ENCODE results near the gene KRTAP4-8. TPM values are rescaled to one million over a fixed set of nuclear protein-coding genes. Genes with fewer than 3 reads are reported as not detected.

The KRTAP4-8 gene
- total and polyA plus RNA-seq, 2 of the 8 experiments (the other 6 are each of a cell fraction or from before 2014, with no cell fraction given), result not detected

DNA sequence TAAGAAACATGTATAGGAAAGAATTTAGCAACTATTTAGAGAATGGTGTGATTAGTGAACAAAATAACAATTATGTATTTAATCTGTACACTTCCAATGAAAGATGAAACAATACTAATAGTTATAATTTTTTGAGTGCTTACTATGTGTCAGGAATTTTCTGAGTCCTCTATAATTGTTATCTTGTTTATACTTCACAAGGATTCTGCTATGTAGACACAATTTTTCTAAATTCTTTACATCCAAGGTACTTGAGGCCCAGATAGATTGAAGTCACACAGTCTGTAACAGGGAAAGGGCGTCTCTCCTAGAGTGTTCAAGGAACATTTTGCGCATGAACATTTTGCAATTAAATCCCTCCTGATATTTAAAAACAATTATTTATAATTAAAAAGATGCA, 27.1 kb upstream of the KRTAP4-8 start:
- no peak overlapping the region for H2BK120ac ChIP-seq (replicated peaks; ENCODE audit: low read depth, low read length)
- TF ChIP-seq CTBP2 (IDR thresholded peaks at IDR 0.05; ENCODE audit: borderline replicate concordance, insufficient read depth, insufficient read length, low read length), result no peak
- TF ChIP-seq NANOG (IDR thresholded peaks at IDR 0.05; ENCODE audit: insufficient read depth, low read depth, low read length, poor library complexity, severe bottlenecking), result no peak
- TF ChIP-seq SP1 (IDR thresholded peaks at IDR 0.05; ENCODE audit: low read depth, low read length), result no peak
- no peak for TF ChIP-seq TBP (IDR thresholded peaks at IDR 0.05; ENCODE audit: low read depth, low read length)
- TF ChIP-seq YY1 (IDR thresholded peaks at IDR 0.05; ENCODE audit: low read depth, low read length), result no peak
- no peak for TF ChIP-seq EGR1 (IDR thresholded peaks at IDR 0.05; ENCODE audit: borderline replicate concordance, low read depth, low read length)
- TF ChIP-seq CREB1 (IDR thresholded peaks at IDR 0.05), result no peak
- no peak overlapping the region for H3K18ac ChIP-seq (ENCODE audit: extremely low read depth, low read length)
- H2BK5ac ChIP-seq (ENCODE audit: low read depth, low read length), result no peak overlapping the region
- H4K20me1 ChIP-seq (replicated peaks in 1 of 2; ENCODE audit: control insufficient read depth in 1 of 2, insufficient read depth in 2 of 2, low read length in 2 of 2), result no peaks in the 10 kb centered on the region
- no peaks in the 10 kb centered on the region for H3K79me2 ChIP-seq (ENCODE audit: control insufficient read depth in 1 of 2, insufficient read depth in 2 of 2, low read length in 2 of 2)
- H4K91ac ChIP-seq (replicated peaks; ENCODE audit: insufficient read length, low read length), result no peak overlapping the region
- no peak overlapping the region for H4K5ac ChIP-seq (ENCODE audit: insufficient read length, low read depth, low read length)
- H4K8ac ChIP-seq (ENCODE audit: extremely low read depth, insufficient read depth, low read length), result no peak overlapping the region
- H2AK5ac ChIP-seq (ENCODE audit: low read depth, low read length), result no peak overlapping the region
- H3K4ac ChIP-seq (replicated peaks; ENCODE audit: insufficient read length, low read depth, low read length), result no peak overlapping the region
- no peak overlapping the region for H3K9ac ChIP-seq (replicated peaks in 1 of 4; ENCODE audit: extremely low read depth in 1 of 4, low read depth in 3 of 4, low read length in 3 of 4)
- no peak overlapping the region for H3K23ac ChIP-seq (ENCODE audit: insufficient read length)
- POLR2A ChIA-PET (ENCODE audit: partially characterized antibody), result no interaction called here
- no peak overlapping the region for H2BK20ac ChIP-seq (ENCODE audit: low read length)
- WGBS, 2 experiments (ENCODE audit: extremely low coverage in 1 of 2, insufficient coverage in 1 of 2, insufficient read length in 1 of 2, insufficient replicate concordance in 2 of 2, low coverage in 1 of 2, low lambda C conversion rate in 2 of 2, missing lambda C conversion rate in 1 of 2), result 83% methylated on average over 2 of the region's 2 CpGs; no CpG with 5 or more reads in 1 of the 2 experiments
- no peak overlapping the region for H2BK12ac ChIP-seq (ENCODE audit: low read depth, low read length)
- no peak for DNase-seq (ENCODE audit: low read depth in 1 of 2, low spot score in 2 of 2)
- no peaks in the 10 kb centered on the region for H3K36me3 ChIP-seq (ENCODE audit: control insufficient read depth in 2 of 4, insufficient read depth in 4 of 4, low read length in 3 of 4)
- H2AFZ ChIP-seq (ENCODE audit: low read length), result no peak overlapping the region
- H3K4me2 ChIP-seq (ENCODE audit: insufficient read depth in 1 of 2, low read depth in 2 of 2, low read length in 2 of 2), result no peak overlapping the region
- H3K9me3 ChIP-seq (ENCODE audit: insufficient read depth in 2 of 2, low read depth in 1 of 2, low read length in 1 of 2), result 0 out of 4 replicates have a peak, but pooled peaks cover 0 to 5% of the 10 kb centered on the region in 2 experiments
- no peak overlapping the region for H3K56ac ChIP-seq (replicated peaks; ENCODE audit: insufficient read length, low read depth, low read length)
- H3K14ac ChIP-seq (ENCODE audit: insufficient read length), result no peak overlapping the region
- H3K4me1 ChIP-seq (replicated peaks in 1 of 4; ENCODE audit: control insufficient read depth in 3 of 4, insufficient read depth in 4 of 4, low read length in 3 of 4), result no peaks in the 10 kb centered on the region
- H3K4me3 ChIP-seq (ENCODE audit: extremely low read depth in 1 of 4, insufficient read depth in 2 of 4, low read depth in 3 of 4, low read length in 4 of 4), result no peak overlapping the region
- H3K23me2 ChIP-seq (ENCODE audit: low read depth, low read length), result no peaks in the 10 kb centered on the region; the same call in 1 of the 2 replicates
- CTCF ChIA-PET (ENCODE audit: partially characterized antibody), result no interaction called here
- no peak for FAIRE-seq
- no peaks in the 10 kb centered on the region for H3K79me1 ChIP-seq (ENCODE audit: low read depth, low read length)
- no peak overlapping the region for H2BK15ac ChIP-seq (ENCODE audit: low read length)
- H3K27me3 ChIP-seq (replicated peaks in 1 of 4; ENCODE audit: control insufficient read depth in 3 of 4, extremely low read depth in 1 of 4, insufficient read depth in 3 of 4, low read length in 3 of 4), result no peaks in the 10 kb centered on the region
- H3K27ac ChIP-seq (ENCODE audit: low read depth, low read length), result no peak overlapping the region
